GM13976 (cell line): ENCODE measurements around the gene HMX1.

Source experiments
- DNase-seq: peaks from one replicate; pipeline ENCODE4 v3.0.0; 2012; ENCODE audit warnings: low spot score
- CTCF ChIP-seq: IDR thresholded peaks from 2 replicates; pipeline ENCODE4 v1.5.1; 2012; ENCODE audit warnings: borderline replicate concordance, mild to moderate bottlenecking; ENCODE audit not compliant: insufficient read depth; ENCODE audit errors: extremely low read depth, missing control alignments, control extremely low read depth
- in situ Hi-C: fragments of 300-500 bp; cut with MboI; formaldehyde crosslinking; loops from one replicate; pipeline ENCODE4 v1.12.0; 2022; ENCODE audit warnings: low sequenced_read_pairs, mixed read lengths, inconsistent platforms; ENCODE audit not compliant: unreplicated experiment

HMX1 gene

GRCh38 chr4:8847331-8847730 lies 24.3 kb downstream of the HMX1 start:
- DNase-seq = no peak
- no peak for TF ChIP-seq CTCF
- in situ Hi-C loops = no loop called here

GRCh38 chr4:8846826-8847225 lies 24.8 kb downstream of the HMX1 start:
- no peak for DNase-seq
- no peak for TF ChIP-seq CTCF
- in situ Hi-C loops = no loop called here

GRCh38 chr4:8846046-8846720 lies 25.5 kb downstream of the HMX1 start:
- in situ Hi-C loops = no loop called here
- no peak for DNase-seq
- no peak for TF ChIP-seq CTCF

- TF ChIP-seq CTCF = no peak
- in situ Hi-C loops = no loop called here
- no peak for DNase-seq
Observed at GRCh38 chr4:8844976-8845690, 26.5 kb downstream of the HMX1 start.

- TF ChIP-seq CTCF = no peak
- in situ Hi-C loops = no loop called here
- DNase-seq = no peak
Observed at GRCh38 chr4:8843597-8843996, 28.0 kb downstream of the HMX1 start.

GRCh38 chr4:8842614-8843013 lies 29.0 kb downstream of the HMX1 start:
- DNase-seq = no peak
- TF ChIP-seq CTCF = no peak
- in situ Hi-C loops = no loop called here
